Tibial nerve (tissue), 4 donors: ENCODE data around the gene WFS1. TPM values are rescaled to one million over a fixed set of nuclear protein-coding genes. Genes with fewer than 3 reads are reported as not detected.

ENCODE experiments used
- DNase-seq, 2 donors: peaks; one replicate each; pipeline ENCODE4 v3.0.0-alpha.2; 2019; ENCODE audit warnings: low spot score in 2 of 2
- H3K27ac ChIP-seq, 4 donors: fragments of 200-600 bp; sonication (generic) in 3 of 4; one replicate each; pipeline ENCODE4 v1.5.1; 2017 to 2019; ENCODE audit warnings: mild to moderate bottlenecking in 1 of 4
- H3K27me3 ChIP-seq, 2 donors: fragments of 200-600 bp; sonication (generic) in 1 of 2; one replicate each; pipeline versions ENCODE4 v1.5.1 to v1.6.0; 2017 to 2019
- H3K36me3 ChIP-seq, 3 donors: fragments of 200-600 bp; sonication (generic); one replicate each; pipeline ENCODE4 v1.5.1; 2018 to 2019
- H3K4me1 ChIP-seq, 4 donors: fragments of 200-600 bp; sonication (generic) in 3 of 4; one replicate each; pipeline ENCODE4 v1.5.1; 2017 to 2019
- H3K4me3 ChIP-seq, 4 donors: fragments of 200-600 bp; sonication (generic) in 3 of 4; one replicate each; pipeline ENCODE4 v1.5.1; 2017 to 2019; ENCODE audit warnings: mild to moderate bottlenecking in 1 of 4, moderate library complexity in 1 of 4
- H3K9me3 ChIP-seq, 4 donors: fragments of 200-600 bp; sonication (generic) in 3 of 4; one replicate each; pipeline ENCODE4 v1.5.1; 2017 to 2019
- CTCF ChIP-seq, 5 experiments: fragments of 200-600 bp in 3 of 5; fragments of 450-650 bp in 2 of 5; sonication (generic) in 3 of 5; IDR thresholded peaks; one replicate each; pipeline ENCODE4 v1.5.1; 2016 to 2019; ENCODE audit warnings: antibody characterized with exemption in 5 of 5, mild to moderate bottlenecking in 3 of 5, moderate library complexity in 2 of 5
- EP300 ChIP-seq, 2 donors: sonication (generic); formaldehyde crosslinking; IDR thresholded peaks; one replicate each; pipeline ENCODE4 v1.6.1; 2017; ENCODE audit warnings: antibody characterized with exemption in 2 of 2, mild to moderate bottlenecking in 1 of 2
- POLR2A ChIP-seq, 2 donors: fragments of 450-650 bp; IDR thresholded peaks; one replicate each; pipeline ENCODE4 v1.6.1; 2017; ENCODE audit warnings: antibody characterized with exemption in 2 of 2, mild to moderate bottlenecking in 2 of 2, moderate library complexity in 2 of 2
- WGBS, 2 donors: methylation state at CpG; one replicate each; pipeline ENCODE4 v1.1.5; 2018; 5-methylcytosine and 5-hydroxymethylcytosine counted together
- total RNA-seq, 4 donors: library from RNA; depleted of rRNA; stranded (reverse); fragments of >200 nt; gene quantifications; one replicate each; pipeline ENCODE4 v1.1.0, GENCODE V29; 2016

WFS1 gene
- total RNA-seq, 4 donors from 2014 or later, result 52.8 to 125 (median 57.9) TPM

- Histone ChIP-seq H3K9me3 (peaks cover 0 to 22% (median 0%) of the 10 kb centered on the region in 4 donors), H3K4me3 (no peak overlapping the region), H3K4me1 (peaks cover 0 to 5% (median 0%) of the 10 kb centered on the region in 4 donors), H3K27ac (no peak overlapping the region), H3K27me3 (peaks cover 0 to 16% of the 10 kb centered on the region in 2 donors), H3K36me3 (no peaks in the 10 kb centered on the region)
- TF ChIP-seq CTCF (IDR thresholded peaks at IDR 0.05), result no peak
- TF ChIP-seq EP300 (IDR thresholded peaks at IDR 0.05), result no peak
- TF ChIP-seq POLR2A (IDR thresholded peaks at IDR 0.05), result no peak
- WGBS, 2 donors, result 66 to 78% methylated on average over 7 of the region's 7 CpGs
- DNase-seq, result no peak
Observed at GRCh38 chr4:6330384-6330767, 60.7 kb downstream of the WFS1 start.

GRCh38 chr4:6331018-6331417, 61.4 kb downstream of the WFS1 start:
- Histone ChIP-seq H3K9me3 (peaks cover 0 to 22% (median 0%) of the 10 kb centered on the region in 4 donors), H3K27me3 (peaks cover 0 to 23% of the 10 kb centered on the region in 2 donors), H3K4me1 (peaks cover 0 to 5% (median 0%) of the 10 kb centered on the region in 4 donors), H3K27ac (no peak overlapping the region), H3K4me3 (no peak overlapping the region), H3K36me3 (no peaks in the 10 kb centered on the region)
- TF ChIP-seq CTCF (IDR thresholded peaks at IDR 0.05) (peak in 3 of 5 experiments; percentile 8 to 30 (median 16)), EP300 (IDR thresholded peaks at IDR 0.05) (no peak)
- DNase-seq, result no peak
- WGBS, 2 donors, result 82 to 88% methylated on average over 8 of the region's 8 CpGs

- Histone ChIP-seq H3K9me3 (peaks cover 0 to 22% (median 0%) of the 10 kb centered on the region in 4 donors), H3K27me3 (peaks cover 0 to 25% of the 10 kb centered on the region in 2 donors), H3K27ac (no peak overlapping the region), H3K4me1 (peaks cover 0 to 5% (median 0%) of the 10 kb centered on the region in 4 donors), H3K36me3 (no peaks in the 10 kb centered on the region), H3K4me3 (no peak overlapping the region)
- WGBS, 2 donors, result 90 to 92% methylated on average over 6 of the region's 6 CpGs
- DNase-seq, result no peak
- no peak for TF ChIP-seq EP300 (IDR thresholded peaks at IDR 0.05)
- no peak for TF ChIP-seq CTCF (IDR thresholded peaks at IDR 0.05)
- TF ChIP-seq POLR2A (IDR thresholded peaks at IDR 0.05), result no peak
Observed at GRCh38 chr4:6331468-6331867, 61.8 kb downstream of the WFS1 start.

GRCh38 chr4:6332042-6332668, 62.5 kb downstream of the WFS1 start:
- no peak overlapping the region for H3K4me3 ChIP-seq
- DNase-seq, result no peak
- no peaks in the 10 kb centered on the region for H3K36me3 ChIP-seq
- TF ChIP-seq POLR2A (IDR thresholded peaks at IDR 0.05) (no peak), CTCF (IDR thresholded peaks at IDR 0.05) (peak in 4 of 5 experiments; percentile 33 to 36 (median 34))
- H3K27ac ChIP-seq, result no peak overlapping the region
- peaks cover 0 to 4% (median 0%) of the 10 kb centered on the region in 4 donors for H3K4me1 ChIP-seq
- 50 to 53% methylated on average over 17 to 18 of the region's 18 CpGs for WGBS, 2 donors
- peaks cover 0 to 26% of the 10 kb centered on the region in 2 donors for H3K27me3 ChIP-seq
- peaks cover 0 to 22% (median 0%) of the 10 kb centered on the region in 4 donors for H3K9me3 ChIP-seq

GRCh38 chr4:6332669-6333050, 63.0 kb downstream of the WFS1 start:
- Histone ChIP-seq H3K4me3 (no peak overlapping the region), H3K9me3 (peaks cover 0 to 22% (median 0%) of the 10 kb centered on the region in 4 donors), H3K36me3 (no peaks in the 10 kb centered on the region), H3K27ac (no peak overlapping the region), H3K27me3 (peaks cover 2 to 28% of the 10 kb centered on the region in 2 donors), H3K4me1 (peaks cover 0 to 4% (median 0%) of the 10 kb centered on the region in 4 donors)
- no peak for DNase-seq
- WGBS, 2 donors, result 81 to 87% methylated on average over 6 of the region's 6 CpGs
- TF ChIP-seq POLR2A (IDR thresholded peaks at IDR 0.05), result no peak
- TF ChIP-seq EP300 (IDR thresholded peaks at IDR 0.05), result no peak
- TF ChIP-seq CTCF (IDR thresholded peaks at IDR 0.05), result no peak
